Ascending aorta (tissue), 2 donors: ENCODE data around the gene GPR176. TPM values are rescaled to one million over a fixed set of nuclear protein-coding genes. Genes with fewer than 3 reads are reported as not detected.
A peak's percentile ranks its signal among the peaks of the same experiment; 100 is the strongest.

ENCODE experiments used
- DNase-seq, 2 donors: peaks; one replicate each; pipeline ENCODE4 v3.0.0-alpha.2; 2019; ENCODE audit warnings: low spot score in 2 of 2
- H3K27ac ChIP-seq, 2 donors: fragments of 200-600 bp; sonication (generic); one replicate each; pipeline ENCODE4 v1.5.1; 2016 to 2017; ENCODE audit warnings: mild to moderate bottlenecking in 1 of 2
- H3K27me3 ChIP-seq: fragments of 200-600 bp; sonication (generic); one replicate; pipeline ENCODE4 v1.5.1; 2017
- H3K36me3 ChIP-seq, 2 donors: fragments of 200-600 bp; sonication (generic); one replicate each; pipeline ENCODE4 v1.5.1; 2016
- H3K4me1 ChIP-seq, 2 donors: fragments of 200-600 bp; sonication (generic); one replicate each; pipeline ENCODE4 v1.5.1; 2016 to 2017; ENCODE audit warnings: mild to moderate bottlenecking in 1 of 2
- H3K4me3 ChIP-seq, 2 donors: fragments of 200-600 bp; sonication (generic); one replicate each; pipeline ENCODE4 v1.5.1; 2016 to 2017; ENCODE audit warnings: mild to moderate bottlenecking in 1 of 2
- H3K9me3 ChIP-seq, 2 donors: fragments of 200-600 bp; sonication (generic); one replicate each; pipeline ENCODE4 v1.5.1; 2016
- CTCF ChIP-seq, 3 experiments: fragments of 200-600 bp in 2 of 3; fragments of 450-650 bp in 1 of 3; sonication (generic) in 2 of 3; IDR thresholded peaks; one replicate each; pipeline ENCODE4 v1.5.1; 2016 to 2019; ENCODE audit warnings: antibody characterized with exemption in 3 of 3, mild to moderate bottlenecking in 1 of 3, moderate library complexity in 1 of 3
- intact Hi-C: fragments of 100-400 bp; cut with DNase I; formaldehyde crosslinking; loops from one replicate; pipeline ENCODE4 v1.15.1; 2023
- total RNA-seq: library from RNA; depleted of rRNA; stranded (reverse); fragments of >200 nt; gene quantifications from one replicate; pipeline ENCODE4 v1.1.0, GENCODE V29; 2016

The GPR176 gene
- total RNA-seq, 1 donor from 2014 or later = 99.1 TPM

GRCh38 chr15:39890621-39891020 lies 29.4 kb downstream of the GPR176 start:
- Histone ChIP-seq H3K27me3 (no peaks in the 10 kb centered on the region), H3K27ac (no peak overlapping the region), H3K9me3 (no peaks in the 10 kb centered on the region), H3K4me3 (no peak overlapping the region), H3K36me3 (no peaks in the 10 kb centered on the region), H3K4me1 (peaks cover 0 to 5% of the 10 kb centered on the region in 2 donors)
- no peak for TF ChIP-seq CTCF (IDR thresholded peaks at IDR 0.05)
- intact Hi-C loops = no loop called here
- DNase-seq = no peak

GRCh38 chr15:39889601-39890000 lies 30.5 kb downstream of the GPR176 start:
- H3K9me3 ChIP-seq = no peaks in the 10 kb centered on the region
- DNase-seq = no peak
- no peak for TF ChIP-seq CTCF (IDR thresholded peaks at IDR 0.05)
- no peak overlapping the region for H3K27ac ChIP-seq
- no peak overlapping the region for H3K4me3 ChIP-seq
- no peaks in the 10 kb centered on the region for H3K27me3 ChIP-seq
- intact Hi-C loops = loop anchor here (5.0 to 10.0 kb wide), 2 partner anchors 43 to 85 kb away; partner anchors contain the start of gene EIF2AK4
- H3K4me1 ChIP-seq = peaks cover 0 to 5% of the 10 kb centered on the region in 2 donors
- no peaks in the 10 kb centered on the region for H3K36me3 ChIP-seq

GRCh38 chr15:39888809-39889208 lies 31.3 kb downstream of the GPR176 start:
- intact Hi-C loops = loop anchor here (5.0 to 10.0 kb wide), 2 partner anchors 43 to 86 kb away; partner anchors contain the start of gene EIF2AK4

GRCh38 chr15:39888243-39888642 lies 31.8 kb downstream of the GPR176 start:
- Histone ChIP-seq H3K27me3 (no peaks in the 10 kb centered on the region), H3K4me1 (peaks cover 0 to 5% of the 10 kb centered on the region in 2 donors), H3K36me3 (no peaks in the 10 kb centered on the region), H3K9me3 (no peaks in the 10 kb centered on the region), H3K4me3 (no peak overlapping the region), H3K27ac (no peak overlapping the region)
- no peak for TF ChIP-seq CTCF (IDR thresholded peaks at IDR 0.05)
- intact Hi-C loops = loop anchor here (5.0 to 10.0 kb wide), 2 partner anchors 44 to 87 kb away; partner anchors contain the start of gene EIF2AK4
- DNase-seq = no peak

More at GRCh38 chr15:39888809-39889208, 31.3 kb downstream of the GPR176 start:
- Histone ChIP-seq H3K4me3 (no peak overlapping the region), H3K4me1 (peaks cover 0 to 5% of the 10 kb centered on the region in 2 donors), H3K27ac (no peak overlapping the region), H3K36me3 (no peaks in the 10 kb centered on the region), H3K9me3 (no peaks in the 10 kb centered on the region), H3K27me3 (no peaks in the 10 kb centered on the region)
- DNase-seq = no peak
- no peak for TF ChIP-seq CTCF (IDR thresholded peaks at IDR 0.05)

- no peak overlapping the region for H3K4me3 ChIP-seq
- H3K27ac ChIP-seq = no peak overlapping the region
- no peaks in the 10 kb centered on the region for H3K36me3 ChIP-seq
- DNase-seq = peak in 1 of 2 donors; percentile 63
- H3K4me1 ChIP-seq = peaks cover 0 to 5% of the 10 kb centered on the region in 2 donors
- intact Hi-C loops = loop anchor here (5.0 to 10.0 kb wide), 2 partner anchors 44 to 87 kb away; partner anchors contain the start of gene EIF2AK4
- H3K27me3 ChIP-seq = no peaks in the 10 kb centered on the region
- TF ChIP-seq CTCF (IDR thresholded peaks at IDR 0.05) = peak in 2 of 3 experiments; percentile 7 to 38
- no peaks in the 10 kb centered on the region for H3K9me3 ChIP-seq
Measured at GRCh38 chr15:39887832-39888231, 32.2 kb downstream of the GPR176 start.
